Panc1 (cell line): ENCODE results near the gene MAF.

Experiments used
- CTCF ChIP-seq: fragments of 450-650 bp; IDR thresholded peaks from 2 replicates; pipeline ENCODE4 v1.5.1; 2017; ENCODE audit warnings: mild to moderate bottlenecking
- POLR2AphosphoS5 ChIP-seq: IDR thresholded peaks from 2 replicates; pipeline ENCODE4 v1.6.1; 2012; ENCODE audit warnings: mild to moderate bottlenecking, low read depth, low read length, moderate library complexity
- REST ChIP-seq, 2 experiments: IDR thresholded peaks; 2 replicates each; pipeline ENCODE4 v1.6.1; 2011 to 2012; ENCODE audit warnings: low read depth in 2 of 2, control low read depth in 1 of 2, low read length in 1 of 2, mild to moderate bottlenecking in 1 of 2, moderate library complexity in 1 of 2; ENCODE audit not compliant: insufficient read depth in 1 of 2
- SIN3A ChIP-seq: IDR thresholded peaks from 2 replicates; pipeline ENCODE4 v1.6.1; 2012; ENCODE audit warnings: low read depth, mild to moderate bottlenecking, low read length, moderate library complexity, borderline replicate concordance; ENCODE audit not compliant: insufficient read depth
- TCF7L2 ChIP-seq: IDR thresholded peaks from 2 replicates; pipeline ENCODE4 v1.6.1; 2011; ENCODE audit warnings: mild to moderate bottlenecking, low read depth, low read length, inconsistent platforms

- TF ChIP-seq POLR2AphosphoS5 (no peak), CTCF (no peak), REST (IDR thresholded peaks at IDR 0.05; ENCODE audit: insufficient read depth in 1 of 2, low read depth in 2 of 2, low read length in 1 of 2) (no peak), SIN3A (no peak), TCF7L2 (no peak)
Observed at GRCh38 chr16:79571903-79572535, 28.5 kb downstream of the MAF start.
